ENCODE data around the gene THOP1. TPM values are rescaled to one million over a fixed set of nuclear protein-coding genes. Genes with fewer than 3 reads are reported as not detected.

Gene THOP1
- total RNA-seq, 1 experiment from 2014 or later: 114 TPM

DNA sequence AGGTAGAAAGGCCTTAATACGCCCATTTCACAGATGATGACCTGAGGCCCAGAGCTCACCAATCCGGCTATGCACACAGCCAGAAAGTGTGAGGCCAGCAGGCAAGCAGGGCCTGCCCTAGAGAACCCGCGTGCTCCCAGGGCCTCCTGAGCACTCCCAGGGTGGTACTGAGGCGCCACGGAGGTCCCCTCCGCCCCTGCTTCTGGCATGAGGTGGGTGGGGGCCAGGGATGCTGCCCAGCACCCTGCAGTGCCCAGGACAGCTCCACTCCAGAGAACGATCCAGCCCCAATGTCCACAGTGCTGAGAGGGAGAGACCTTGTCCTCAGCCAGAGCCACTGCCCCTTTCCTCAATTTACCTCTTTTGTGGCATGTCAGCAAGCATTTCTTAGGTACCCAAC, 16.1 kb upstream of the THOP1 start:
- ChIA-PET POLR2A (no interaction called here), CTCF (interaction anchor here (1.5 to 1.6 kb wide), 2 partner anchors 19 to 121 kb away, joined by 5 to 6 read pairs; no protein-coding TSS in a partner anchor)
- BruUV-seq (replicated peaks): no TSS peak
- Mint-ChIP-seq H3K27ac (ENCODE audit: low read depth, unreplicated experiment) (no peak overlapping the region), H3K27me3 (ENCODE audit: insufficient read depth, unreplicated experiment) (no peaks in the 10 kb centered on the region), H3K4me1 (ENCODE audit: insufficient read depth, unreplicated experiment) (no peaks in the 10 kb centered on the region), H3K9me3 (ENCODE audit: unreplicated experiment) (no peaks in the 10 kb centered on the region), H3K4me3 (ENCODE audit: unreplicated experiment) (no peak overlapping the region), H3K36me3 (ENCODE audit: insufficient read depth, unreplicated experiment) (peaks cover 47% of the 10 kb centered on the region)
- intact Hi-C loops (cut with micrococcal nuclease): no loop called here
- no peak for DNase-seq (ENCODE audit: unreplicated experiment)
- TF ChIP-seq CTCF (IDR thresholded peaks at IDR 0.05; ENCODE audit: unreplicated experiment): no peak

DNA sequence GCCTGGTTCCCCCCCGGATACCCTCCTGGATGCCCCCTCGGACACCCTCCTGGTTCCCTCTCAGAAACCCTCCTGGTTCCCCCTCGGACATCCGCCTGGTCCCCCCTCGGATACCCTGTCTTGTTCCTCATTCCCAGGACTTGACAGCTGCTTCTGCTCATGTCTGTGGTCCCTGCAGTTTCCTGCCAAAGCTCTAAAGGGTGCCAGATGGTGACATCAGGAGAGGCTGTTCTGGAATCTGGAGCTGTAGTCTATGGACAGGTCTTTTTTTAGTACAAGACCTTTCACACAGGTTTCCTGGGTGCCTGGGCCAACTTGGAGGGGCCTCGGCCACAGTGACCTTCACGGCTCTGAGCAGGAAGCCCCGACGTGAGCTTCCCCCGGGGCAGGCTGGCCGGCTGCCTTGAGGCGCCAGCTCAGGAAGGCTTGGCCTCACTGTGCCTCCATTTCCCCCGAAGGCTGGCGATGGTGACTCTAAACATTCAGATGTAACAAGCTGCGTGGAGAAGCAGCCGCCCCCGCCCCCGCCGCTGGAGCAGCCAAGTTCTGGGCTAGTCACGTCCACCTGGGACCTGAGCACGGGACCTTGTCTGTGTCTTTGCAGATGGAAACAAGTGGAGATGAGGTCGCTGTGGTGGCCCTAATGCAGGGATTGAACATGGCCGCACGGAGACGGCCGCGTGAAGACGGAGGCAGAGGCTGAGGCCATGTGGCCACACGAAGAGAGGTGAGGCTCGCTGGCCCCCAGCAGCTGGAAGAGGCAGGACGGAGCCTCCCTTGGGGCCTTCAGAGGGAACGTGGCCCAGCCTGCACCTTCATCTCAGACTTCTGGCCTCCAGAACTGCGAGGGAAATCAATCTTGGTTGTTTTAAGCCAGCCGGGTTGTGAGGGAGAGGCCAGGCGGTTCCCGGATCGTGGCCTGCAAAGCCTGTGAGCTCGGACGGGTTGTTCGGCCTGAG, 15.0 kb upstream of the THOP1 start:
- H3K4me1 Mint-ChIP-seq (ENCODE audit: insufficient read depth, unreplicated experiment): peaks cover 3% of the 10 kb centered on the region
- ChIA-PET POLR2A (no interaction called here), CTCF (interaction anchor here (0.9 to 1.6 kb wide), 2 partner anchors 12 to 21 kb away, joined by 3 to 5 read pairs; no protein-coding TSS in a partner anchor)
- BruUV-seq (replicated peaks): no TSS peak
- H3K27me3 Mint-ChIP-seq (ENCODE audit: insufficient read depth, unreplicated experiment): no peaks in the 10 kb centered on the region
- no peak for TF ChIP-seq CTCF (IDR thresholded peaks at IDR 0.05; ENCODE audit: unreplicated experiment)
- no peak for DNase-seq (ENCODE audit: unreplicated experiment)
- no peaks in the 10 kb centered on the region for H3K9me3 Mint-ChIP-seq (ENCODE audit: unreplicated experiment)
- no peak overlapping the region for H3K27ac Mint-ChIP-seq (ENCODE audit: low read depth, unreplicated experiment)
- H3K36me3 Mint-ChIP-seq (ENCODE audit: insufficient read depth, unreplicated experiment): peaks cover 37% of the 10 kb centered on the region
- H3K4me3 Mint-ChIP-seq (ENCODE audit: unreplicated experiment): no peak overlapping the region
- intact Hi-C loops (cut with micrococcal nuclease): no loop called here

DNA sequence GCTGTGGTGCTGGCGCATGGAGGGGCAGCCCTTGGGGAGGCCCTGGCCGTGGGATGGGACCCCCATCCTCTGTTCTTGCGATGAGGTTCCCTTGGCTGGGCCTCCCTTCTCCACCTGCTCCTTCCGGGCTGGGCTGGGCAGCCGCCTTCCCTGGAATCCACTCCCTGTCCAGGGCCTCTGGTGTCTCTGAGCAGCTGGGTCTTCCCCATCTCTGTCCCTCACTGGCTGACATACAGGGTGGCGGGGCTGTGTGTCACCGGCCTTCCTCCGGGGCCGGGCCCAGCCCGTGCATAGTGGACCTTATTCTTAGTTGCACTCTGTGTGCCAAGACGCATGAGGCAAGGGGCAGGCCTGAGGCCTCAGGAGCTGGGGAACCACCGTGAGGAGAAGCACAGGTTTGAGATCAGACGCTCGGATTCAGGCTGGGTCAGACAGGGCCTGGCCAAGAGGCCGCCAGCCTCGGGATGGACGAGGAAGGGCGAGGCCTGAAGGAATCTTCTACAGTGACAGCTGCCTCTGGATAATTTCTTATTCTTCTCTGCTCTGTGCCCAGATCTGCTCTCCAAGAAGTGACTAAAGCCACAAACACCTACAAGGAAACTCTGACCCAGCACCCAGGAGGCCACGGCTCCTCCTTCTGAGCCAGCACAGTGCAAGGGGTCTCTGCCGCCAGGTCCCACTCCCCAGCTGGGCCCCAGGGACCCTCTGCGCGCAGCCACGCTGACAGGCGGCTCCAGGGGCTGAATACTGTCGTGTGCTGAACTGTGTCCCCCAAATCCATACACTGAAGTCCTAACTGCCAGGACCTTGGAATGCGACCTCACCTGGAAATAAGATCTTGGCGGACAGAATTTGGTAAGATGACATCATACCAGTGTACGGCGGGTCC, 13.3 kb upstream of the THOP1 start:
- H3K9me3 Mint-ChIP-seq (ENCODE audit: unreplicated experiment): no peaks in the 10 kb centered on the region
- H3K27ac Mint-ChIP-seq (ENCODE audit: low read depth, unreplicated experiment): no peak overlapping the region
- no peak overlapping the region for H3K4me3 Mint-ChIP-seq (ENCODE audit: unreplicated experiment)
- H3K27me3 Mint-ChIP-seq (ENCODE audit: insufficient read depth, unreplicated experiment): no peaks in the 10 kb centered on the region
- intact Hi-C loops (cut with micrococcal nuclease): no loop called here
- peaks cover 10% of the 10 kb centered on the region for H3K4me1 Mint-ChIP-seq (ENCODE audit: insufficient read depth, unreplicated experiment)
- CTCF ChIA-PET: interaction anchor here (0.7 kb wide), 1 partner anchor 138 kb away, joined by 5 read pairs; no protein-coding TSS in a partner anchor
- peaks cover 24% of the 10 kb centered on the region for H3K36me3 Mint-ChIP-seq (ENCODE audit: insufficient read depth, unreplicated experiment)
- no peak for TF ChIP-seq CTCF (IDR thresholded peaks at IDR 0.05; ENCODE audit: unreplicated experiment)
- POLR2A ChIA-PET: no interaction called here
- no peak for DNase-seq (ENCODE audit: unreplicated experiment)
- BruUV-seq (replicated peaks): no TSS peak

All from MCF 10A (cell line).